ENCODE measurements around the gene S100G. TPM values are rescaled to one million over a fixed set of nuclear protein-coding genes. Genes with fewer than 3 reads are reported as not detected.

The S100G gene
- total and polyA plus RNA-seq, 7 experiments from 2014 or later: not detected

Small RNAs within 50 kb of the gene (microRNA-seq; reads per million reads assigned to microRNA genes)
- not detected for gene MIR548AM (ENCODE audit: borderline microRNAs expressed)

Other genes with a start within 250 kb of the S100G start
- gene CTPS2, start 62.5 kb downstream of the S100G start, total RNA-seq: 1 to 10 TPM; 5.2 to 8.9 (median 6.3) TPM
- 1 to 10 TPM; 2.7 to 4.4 TPM for gene CTPS2, start 62.5 kb downstream of the S100G start, polyA plus RNA-seq
- gene SYAP1, start 69.5 kb downstream of the S100G start, total RNA-seq: 10 to 100 TPM; 15.4 to 36.9 (median 15.6) TPM
- 10 to 100 TPM; 13.6 to 13.7 TPM for gene SYAP1, start 69.5 kb downstream of the S100G start, polyA plus RNA-seq
- gene TXLNG, start 136.3 kb downstream of the S100G start, total RNA-seq: 10 to 100 TPM; 11.9 to 23.1 (median 17.3) TPM
- gene TXLNG, start 136.3 kb downstream of the S100G start, polyA plus RNA-seq: 10 to 100 TPM; 16.0 to 22.1 TPM
- gene RBBP7, start 220.2 kb downstream of the S100G start, total RNA-seq: 100 to 1,000 TPM in 1 of 5 experiments, 10 to 100 TPM in 4; 82.9 to 112 (median 94.6) TPM
- 100 to 1,000 TPM; 115 to 145 TPM for gene RBBP7, start 220.2 kb downstream of the S100G start, polyA plus RNA-seq